ENCODE results near the gene SNTA1.
"Not testable (repeated sequence)": the region's sequence is repeated elsewhere in the genome, so short reads cannot be mapped to it uniquely, and the experiment has no call there.

The SNTA1 gene

DNA sequence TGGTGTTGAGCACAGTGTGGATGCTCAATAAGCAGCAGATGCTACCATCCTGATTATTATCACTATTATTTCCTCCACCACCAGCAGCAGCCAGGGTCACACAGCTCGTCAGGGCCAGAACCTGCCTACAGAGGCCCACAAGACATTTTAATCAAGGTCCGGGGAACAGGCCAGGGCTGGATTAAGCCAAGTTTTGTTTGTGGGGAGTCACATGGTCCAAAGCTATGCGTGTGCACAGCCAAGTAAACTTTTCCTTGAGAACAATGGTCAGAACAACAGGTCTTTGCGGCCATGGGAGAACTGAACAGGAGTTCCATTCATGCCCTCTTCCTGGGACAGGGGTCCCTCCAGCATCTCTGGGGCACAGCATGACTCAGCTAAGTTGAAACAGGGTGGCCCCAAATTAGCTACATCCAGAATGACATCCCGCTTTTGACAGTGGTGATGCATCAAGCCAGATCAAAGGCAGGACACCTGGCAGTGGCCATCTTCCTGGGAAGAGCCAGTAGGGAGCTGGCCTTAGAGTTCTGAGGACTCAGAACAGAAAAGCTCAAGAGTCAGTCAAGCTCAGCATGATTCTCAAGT, 11.7 kb downstream of the SNTA1 start:
- no peak for DNase-seq (ENCODE audit: low spot score)

DNA sequence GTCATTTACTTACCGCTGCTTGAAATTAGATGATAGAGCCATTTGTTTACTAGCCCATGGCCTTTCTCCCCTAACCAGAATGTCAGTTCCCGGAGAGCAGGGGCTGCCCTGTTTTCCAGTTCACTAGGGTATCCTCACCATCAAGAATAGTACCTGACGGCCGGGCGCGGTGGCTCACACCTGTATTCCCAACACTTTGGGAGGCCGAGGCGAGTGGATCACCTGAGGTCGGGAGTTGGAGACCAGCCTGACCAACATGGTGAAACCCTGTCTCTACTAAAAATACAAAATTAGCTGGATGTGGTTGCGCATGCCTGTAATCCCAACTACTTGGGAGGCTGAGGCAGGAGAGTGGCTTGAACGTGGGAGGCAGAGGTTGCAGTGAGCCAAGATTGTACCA, 19.7 kb downstream of the SNTA1 start:
- DNase-seq (ENCODE audit: low spot score), result not testable (repeated sequence)

DNA sequence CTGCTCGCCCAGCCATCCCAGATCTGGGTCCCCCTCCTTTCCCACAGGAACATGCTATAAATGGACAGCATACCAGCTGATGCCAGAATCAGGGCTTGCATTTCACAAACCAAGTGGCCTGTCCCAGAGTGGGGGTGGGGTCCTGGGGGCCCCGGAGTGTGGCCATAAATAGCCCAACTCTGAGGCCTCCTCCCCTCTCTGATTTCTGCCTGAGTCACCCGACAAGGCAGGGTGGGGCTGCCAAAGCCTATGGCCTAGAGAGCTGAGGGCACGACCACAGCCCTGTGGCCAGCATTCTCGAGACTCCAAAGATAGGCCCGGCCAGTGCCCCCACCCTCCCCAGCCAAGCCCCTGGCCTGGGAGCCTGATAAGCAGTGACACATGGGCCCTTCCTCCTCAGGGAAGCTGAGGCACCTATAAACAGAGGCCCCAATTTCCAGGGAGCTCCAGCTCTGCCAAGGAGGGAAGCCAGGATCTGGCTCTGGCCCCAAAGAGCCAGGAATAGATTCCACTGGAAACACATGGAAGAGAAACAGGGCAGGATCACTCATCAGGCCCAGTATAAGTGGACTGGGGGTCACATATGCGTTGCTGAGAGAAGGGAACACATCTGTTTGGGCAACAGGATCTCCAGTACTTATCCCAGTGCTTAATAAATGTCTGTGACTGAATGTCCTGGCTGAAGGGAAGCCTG, 20.3 kb downstream of the SNTA1 start:
- DNase-seq (ENCODE audit: low spot score), result no peak

DNA sequence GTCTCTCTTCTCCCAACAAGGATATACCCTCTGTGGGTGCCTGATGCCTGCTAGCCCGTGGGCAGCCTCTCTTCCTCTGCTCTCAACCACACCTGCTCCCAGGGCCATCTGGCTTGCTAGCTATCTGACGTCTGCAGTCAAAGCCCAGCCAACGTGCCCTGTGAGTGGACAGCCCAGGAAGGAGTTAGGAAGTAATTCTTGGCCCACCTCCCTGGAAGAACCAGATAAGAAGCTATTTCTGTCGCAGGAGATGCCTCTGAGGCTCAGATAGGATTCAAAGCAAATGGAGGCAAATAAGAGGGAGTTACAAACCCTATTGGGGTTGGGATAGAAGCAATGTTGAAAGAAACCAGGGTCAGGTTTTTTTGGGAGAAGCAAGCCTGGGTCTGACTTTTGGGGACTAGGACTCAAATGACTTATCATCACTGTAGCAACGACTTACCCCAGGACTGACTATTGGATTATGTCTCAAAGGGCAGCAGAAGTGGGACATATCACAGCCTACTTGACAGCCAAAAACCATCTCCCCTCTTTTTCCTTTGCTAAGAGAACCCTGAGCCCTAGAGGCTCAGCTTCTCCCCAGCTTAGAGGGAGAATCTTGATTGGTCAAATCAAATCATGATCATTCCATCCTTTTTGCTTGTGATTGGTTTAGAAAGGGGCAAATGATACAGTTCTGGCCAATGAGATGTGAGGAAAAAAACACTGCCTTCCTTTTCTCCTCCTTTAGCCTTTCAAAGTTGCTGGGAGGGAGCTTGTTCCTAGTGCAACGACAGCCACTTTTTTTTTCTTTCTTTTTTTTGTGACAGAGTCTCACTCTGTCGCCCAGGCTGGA, 24.2 kb downstream of the SNTA1 start:
- no peak for DNase-seq (ENCODE audit: low spot score)

DNA sequence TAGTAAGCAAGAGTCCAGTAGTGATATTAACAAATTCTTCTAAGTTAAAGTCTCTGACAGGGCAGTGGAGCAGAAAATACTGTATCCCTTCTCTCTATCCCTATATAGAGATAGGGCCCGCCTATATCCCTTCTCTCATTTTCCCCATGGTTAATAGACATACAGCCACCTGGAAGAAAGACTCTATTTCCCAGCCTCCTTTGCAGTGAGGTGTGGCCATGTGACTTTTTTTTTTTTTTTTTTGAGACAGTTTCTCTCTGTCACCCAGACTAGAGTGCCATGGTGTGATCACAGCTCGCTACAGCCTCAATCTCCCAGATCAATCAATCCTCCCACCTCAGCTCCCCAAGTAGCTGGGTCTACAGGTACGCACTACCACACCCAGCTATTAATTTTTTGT, 25.5 kb downstream of the SNTA1 start:
- no peak for DNase-seq (ENCODE audit: low spot score)

DNA sequence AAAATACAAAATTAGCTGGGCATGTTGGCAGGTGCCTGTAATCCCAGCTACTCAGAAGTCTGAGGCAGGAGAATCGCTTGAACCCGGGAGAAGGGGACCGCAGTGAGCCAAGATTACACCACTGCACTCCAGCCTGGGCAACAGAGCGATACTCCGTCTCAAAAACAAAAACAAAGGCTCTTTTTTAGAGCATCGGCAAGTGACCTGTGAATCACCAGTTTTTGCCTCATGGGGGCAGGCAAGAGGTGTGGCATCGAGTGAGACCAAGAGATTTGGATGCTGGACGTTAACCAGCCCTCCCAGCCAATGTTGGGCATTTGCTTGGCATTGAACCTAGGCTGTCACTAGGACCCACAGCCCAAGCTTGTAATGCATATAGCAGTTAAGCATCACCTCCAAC, 27.6 kb downstream of the SNTA1 start:
- DNase-seq (ENCODE audit: low spot score), result no peak

DNA sequence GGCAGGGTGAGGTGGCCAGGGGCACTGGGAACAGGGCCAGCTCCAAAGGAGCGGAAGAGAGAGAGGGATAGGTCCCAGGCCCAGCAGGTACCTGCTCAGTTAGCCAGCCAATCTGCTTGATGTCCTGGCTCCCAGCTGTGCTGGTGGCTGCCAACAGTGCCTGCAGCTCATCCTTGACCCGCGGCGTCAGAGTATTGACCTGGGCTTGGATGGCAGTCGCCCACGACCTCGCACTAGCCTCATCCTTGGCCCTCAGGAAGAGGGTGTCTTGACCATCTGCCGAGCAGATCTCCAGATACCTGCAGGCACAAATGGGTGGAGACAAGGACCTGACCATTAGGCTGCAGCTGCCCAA, 31.1 kb downstream of the SNTA1 start:
- no peak for DNase-seq (ENCODE audit: low spot score)

DNA sequence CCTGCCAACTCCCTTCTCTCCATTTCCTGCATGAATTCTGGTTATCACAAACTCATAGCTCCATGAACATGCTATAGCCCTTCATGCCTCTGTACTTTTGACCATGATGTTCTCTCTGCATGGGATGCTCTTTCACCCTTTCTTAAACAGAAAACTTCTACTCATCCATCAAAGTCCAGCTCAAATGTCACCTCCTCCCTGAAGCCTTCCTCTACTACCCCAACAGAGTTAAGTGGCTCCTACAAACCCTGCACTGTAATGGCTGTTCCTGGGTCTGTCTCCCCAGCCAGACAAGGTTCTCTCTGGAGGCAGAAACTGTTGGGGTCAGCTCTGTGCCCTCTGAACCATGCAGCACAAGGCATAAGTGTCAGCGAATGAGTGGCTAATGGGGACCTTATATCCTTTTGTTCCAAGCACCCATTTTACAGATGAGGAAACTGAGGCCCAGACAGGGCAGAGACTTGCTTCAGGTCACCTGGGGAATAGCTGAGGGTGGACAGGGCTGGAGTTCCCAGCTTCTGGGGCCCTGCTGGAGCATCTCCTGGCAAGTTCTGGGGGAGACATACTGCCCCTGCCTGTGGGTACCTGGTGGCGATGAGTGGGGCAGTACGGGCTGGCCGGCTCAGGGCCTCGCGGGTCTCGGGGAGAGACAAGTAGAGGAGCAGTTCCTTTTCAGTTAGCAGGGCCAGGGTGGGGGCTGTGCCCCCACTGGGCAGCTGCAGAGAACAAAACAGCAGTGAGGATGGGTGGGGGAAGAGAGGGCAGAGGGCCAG, 31.7 kb downstream of the SNTA1 start:
- no peak for DNase-seq (ENCODE audit: low spot score)

DNA sequence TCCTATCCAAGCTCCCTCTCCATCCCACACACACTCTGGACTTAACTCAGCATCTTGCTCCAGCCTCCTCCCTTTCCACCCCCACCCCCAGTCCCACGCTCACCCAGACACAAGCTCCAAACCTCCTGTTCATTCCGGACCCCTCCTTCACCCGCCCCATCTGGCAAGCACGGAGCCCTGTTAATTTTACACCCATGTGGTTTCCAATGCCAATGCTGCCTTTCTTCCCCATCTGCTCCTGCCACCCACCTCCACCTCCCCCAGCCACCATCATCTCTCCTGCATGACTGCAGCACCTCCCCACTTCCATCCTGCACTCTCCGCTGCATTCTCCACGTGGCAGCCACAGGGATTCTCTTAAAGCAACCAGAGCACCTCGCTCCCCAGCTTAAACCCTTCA, 32.3 kb downstream of the SNTA1 start:
- no peak for DNase-seq (ENCODE audit: low spot score)

DNA sequence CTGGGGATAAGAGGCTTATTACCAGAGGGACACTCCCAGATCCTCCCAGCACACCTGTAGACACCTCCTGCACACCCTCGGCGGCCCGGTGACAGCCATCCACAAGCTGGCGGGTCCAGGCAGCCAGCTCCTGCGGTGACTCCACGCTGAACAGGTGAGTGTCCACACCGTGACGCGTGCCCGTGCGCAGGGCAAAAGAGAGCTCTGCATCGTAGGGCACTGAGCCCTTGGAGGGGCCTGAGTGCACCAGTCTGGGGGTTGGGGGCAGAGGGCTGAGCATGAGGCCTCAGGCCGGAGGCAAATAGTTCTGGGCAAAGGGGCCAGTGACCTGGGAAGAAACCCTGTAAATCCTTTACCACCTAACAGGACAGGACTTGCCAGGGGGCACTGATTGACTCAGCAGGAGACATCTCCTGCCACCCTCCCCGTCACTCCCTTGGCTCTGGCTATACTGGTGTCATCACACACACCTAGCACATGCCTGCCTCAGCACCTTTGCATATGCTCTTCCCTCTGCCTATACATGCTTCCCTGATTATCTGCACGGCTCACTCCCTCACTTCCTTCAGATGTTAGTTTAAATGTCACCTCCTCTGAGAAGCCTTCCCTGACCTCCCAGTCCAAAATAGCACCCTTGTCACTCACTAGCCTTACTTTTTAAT, 33.4 kb downstream of the SNTA1 start:
- no peak for DNase-seq (ENCODE audit: low spot score)

DNA sequence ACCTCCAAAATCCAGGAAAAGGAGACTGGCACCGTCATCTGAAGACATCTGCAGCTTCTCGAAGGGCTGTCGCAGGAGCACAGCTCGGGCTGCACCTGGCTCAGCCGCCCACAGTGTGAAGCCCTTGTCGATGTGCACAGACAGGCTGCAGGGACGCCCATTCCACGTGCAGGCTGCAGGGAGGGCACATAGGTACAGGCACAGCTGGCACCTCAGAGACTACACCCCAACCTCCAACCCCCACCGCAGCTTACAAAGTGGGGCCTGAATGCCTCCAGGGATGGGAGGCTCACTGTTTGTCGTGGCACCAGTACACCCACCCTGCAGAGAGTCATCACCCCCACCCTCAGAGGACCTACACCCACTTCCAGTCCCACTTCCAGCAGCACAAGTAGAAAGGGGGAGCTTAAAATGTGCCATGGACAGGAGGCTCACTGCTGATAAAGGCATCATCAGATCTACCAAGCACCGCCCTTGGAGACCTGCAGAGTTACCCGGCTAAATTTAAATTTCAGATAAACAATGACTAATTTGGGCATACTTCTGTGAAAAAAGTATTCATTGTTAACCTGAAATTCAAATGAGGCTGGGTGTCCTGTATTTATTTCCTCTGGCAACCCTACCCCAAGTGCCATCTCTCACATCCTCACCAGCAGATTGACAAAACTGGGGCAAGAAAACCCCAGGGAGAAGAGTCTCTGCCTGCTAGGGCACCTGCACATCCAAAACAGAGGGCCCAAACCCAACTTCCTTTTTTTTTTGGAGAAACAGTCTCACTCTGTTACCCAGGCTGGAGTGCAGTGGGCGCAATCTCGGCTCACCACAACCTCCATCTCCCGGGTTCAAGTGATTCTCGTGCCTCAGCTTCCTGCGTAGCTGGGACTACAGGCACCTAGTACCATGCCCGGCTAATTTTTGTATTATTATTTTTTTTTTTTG, 34.6 kb downstream of the SNTA1 start:
- DNase-seq (ENCODE audit: low spot score), result no peak

DNA sequence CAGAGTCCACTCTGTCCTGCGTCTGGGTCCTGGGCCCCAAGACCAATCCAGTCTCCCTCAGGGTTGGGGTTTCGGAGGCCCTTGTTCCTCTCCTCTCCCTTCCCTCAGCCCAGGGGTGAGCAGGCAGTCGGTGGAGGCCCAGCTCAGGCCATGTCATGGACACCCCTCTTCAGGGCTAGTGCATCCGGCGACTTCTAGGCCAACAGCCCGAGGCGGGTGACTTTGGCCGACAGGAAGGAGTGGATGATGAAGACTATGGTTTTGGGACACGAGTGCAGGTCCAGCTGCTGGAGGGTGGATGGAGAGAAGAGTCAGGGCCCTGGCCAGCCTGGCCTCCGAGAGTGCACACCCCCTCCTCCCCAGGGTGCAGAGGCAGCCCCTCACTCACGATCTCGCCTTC, 35.2 kb downstream of the SNTA1 start:
- DNase-seq (ENCODE audit: low spot score), result no peak

DNA sequence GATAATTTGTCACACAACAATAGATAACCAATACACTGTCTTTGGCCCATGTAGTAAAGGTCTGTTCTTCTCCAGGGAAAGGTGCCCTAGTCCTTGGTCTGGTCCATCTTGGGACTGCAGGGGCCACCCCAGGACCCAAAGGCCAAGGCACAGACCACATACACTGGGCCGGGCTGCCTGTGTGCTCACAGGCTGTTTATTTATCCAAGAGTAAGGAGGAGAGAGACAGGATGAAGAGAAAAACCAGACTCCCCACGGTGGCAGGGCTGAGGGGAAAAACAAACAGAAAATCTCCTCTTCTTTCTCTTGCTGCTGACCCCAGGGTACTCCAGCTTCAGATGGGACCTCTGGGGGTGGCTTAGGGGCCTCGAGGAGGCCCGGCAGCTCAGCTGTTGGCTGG, 35.8 kb downstream of the SNTA1 start:
- no peak for DNase-seq (ENCODE audit: low spot score)

DNA sequence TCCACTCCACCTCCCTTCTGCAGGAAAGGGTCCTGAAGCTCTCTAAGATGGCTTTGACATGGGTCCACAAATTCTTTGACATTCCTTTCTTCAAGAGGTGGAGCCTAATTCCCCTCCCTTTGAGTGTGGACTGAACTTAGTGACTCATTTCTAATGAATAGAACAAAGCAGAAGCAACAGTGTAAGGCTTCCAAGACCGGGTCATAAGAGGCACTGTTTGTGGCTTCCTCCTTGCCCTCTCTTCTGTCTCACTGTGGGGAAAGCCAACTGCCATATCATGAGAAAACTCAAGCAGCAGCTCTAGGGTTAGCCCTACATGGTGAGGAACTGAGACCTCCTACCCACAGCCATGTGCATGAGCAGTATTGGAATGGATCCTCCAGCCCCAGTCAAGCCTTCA, 36.3 kb downstream of the SNTA1 start:
- no peak for DNase-seq (ENCODE audit: low spot score)

DNA sequence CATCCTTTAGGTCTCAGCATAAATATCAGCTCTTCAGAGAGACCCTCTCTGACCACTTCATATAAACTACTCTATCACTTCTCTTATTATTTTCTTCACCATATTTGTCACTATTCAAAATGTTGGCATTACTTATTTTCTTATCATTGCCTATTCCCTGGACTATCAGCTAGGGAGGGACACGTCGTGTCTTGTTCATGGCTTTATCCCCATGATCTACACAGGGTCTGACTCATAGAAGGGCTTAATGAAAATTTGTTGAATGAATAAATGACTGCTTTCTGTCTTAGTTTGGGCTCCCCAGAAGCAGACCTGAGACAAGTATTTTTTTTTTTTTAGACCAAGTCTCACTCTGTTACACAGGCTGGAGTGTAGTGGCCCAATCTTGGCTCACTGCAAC, 39.3 kb downstream of the SNTA1 start:
- DNase-seq (ENCODE audit: low spot score), result no peak

DNA sequence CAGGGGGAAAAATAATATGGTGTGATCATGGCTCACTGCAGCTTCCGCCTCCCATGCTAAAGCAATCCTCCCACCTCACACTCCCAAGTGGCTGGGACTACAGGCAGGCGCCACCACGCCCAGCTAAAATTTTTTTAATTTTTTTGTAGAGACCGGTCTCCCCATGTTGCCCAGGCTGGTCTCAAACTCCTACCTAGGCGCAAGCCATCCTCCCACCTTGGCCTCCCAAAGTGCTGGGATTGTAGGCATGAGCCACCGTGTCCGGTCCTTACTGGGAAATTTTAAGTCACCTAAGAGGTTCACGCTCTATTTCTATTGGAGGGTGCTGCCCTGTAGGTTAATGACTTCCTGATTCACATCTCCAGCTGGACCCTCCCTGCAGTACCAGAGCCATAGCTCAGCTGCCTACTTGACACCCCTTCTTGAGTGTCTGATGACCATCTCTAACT, 41.6 kb downstream of the SNTA1 start:
- no peak for DNase-seq (ENCODE audit: low spot score)

DNA sequence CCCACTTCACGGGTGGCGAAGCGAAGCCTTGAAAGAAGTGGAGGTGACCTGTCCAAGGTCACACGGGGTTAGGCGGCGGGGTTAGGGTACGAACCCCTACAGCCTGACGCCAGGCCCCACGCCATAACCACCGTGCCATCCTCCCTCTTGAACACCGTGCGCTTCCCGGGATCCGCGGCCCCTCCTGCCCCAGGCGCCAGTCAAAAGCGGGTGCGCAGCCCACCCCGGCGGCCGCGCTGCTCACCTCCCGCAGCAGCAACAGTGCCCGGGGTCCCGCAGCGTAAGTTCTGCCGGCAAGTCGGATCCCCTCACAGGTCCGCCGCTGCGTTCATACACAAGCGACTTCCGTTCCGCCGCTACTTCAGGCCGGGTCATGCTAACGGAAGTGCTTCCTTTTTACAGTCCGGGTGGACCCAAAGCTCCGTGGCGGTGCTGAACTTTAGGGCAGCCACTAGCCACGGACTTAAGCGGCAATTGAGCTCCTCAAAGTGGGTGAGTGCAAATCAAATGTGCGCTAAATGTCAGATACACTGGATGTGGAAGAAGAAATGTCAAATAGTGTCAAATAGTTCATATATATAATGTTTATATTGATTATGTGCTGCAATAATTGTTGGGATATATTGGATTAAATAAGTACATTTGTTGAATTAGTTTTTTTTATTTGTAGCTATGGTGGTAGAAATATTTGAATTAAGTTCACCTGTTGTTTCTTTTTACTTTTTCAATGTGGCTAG, 42.2 kb downstream of the SNTA1 start, which contains the start of gene CDK5RAP1:
Gene CDK5RAP1, minus strand, starts transcription at position 336 of the 737 bp plus-strand sequence. CDS start 4,455 bp downstream, outside the sequence.
- DNase-seq (ENCODE audit: low spot score), result peak; percentile 92

DNA sequence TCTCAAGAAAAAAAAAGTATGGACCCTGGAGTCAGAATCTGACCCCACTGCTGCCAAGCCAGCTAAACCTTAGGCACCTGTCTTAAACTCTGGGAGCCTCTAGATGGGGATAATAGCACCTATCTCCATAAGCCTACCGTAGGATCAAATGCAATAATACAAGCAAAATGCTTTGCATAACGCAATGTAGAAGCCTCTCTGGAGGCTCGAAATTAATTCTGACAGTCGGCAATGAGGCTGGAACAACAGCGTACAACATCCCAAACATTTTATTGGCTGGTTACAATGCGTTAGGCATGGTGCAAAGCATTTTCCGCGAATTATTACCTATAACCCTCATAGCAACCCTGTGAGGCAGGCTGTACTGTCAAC, 42.8 kb downstream of the SNTA1 start:
- DNase-seq (ENCODE audit: low spot score), result no peak

DNA sequence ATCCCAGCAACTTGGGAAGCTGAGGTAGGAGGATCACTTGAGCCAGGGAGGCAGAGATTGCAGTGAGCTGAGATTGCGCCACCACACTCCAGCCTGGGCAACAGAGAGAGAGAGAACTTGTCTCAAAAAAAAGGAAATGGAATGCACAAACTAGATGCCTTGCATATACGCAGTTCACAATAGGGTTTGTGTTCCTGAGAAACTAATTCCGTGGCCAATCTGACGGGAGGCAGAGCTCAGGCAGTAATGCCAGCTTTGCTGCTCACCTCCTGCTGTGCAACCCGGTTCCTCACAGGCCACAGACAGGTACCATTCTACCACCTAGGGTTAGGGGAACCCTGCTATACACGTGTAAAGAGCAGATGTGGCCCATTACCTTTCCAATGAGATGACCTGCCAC, 43.6 kb downstream of the SNTA1 start:
- DNase-seq (ENCODE audit: low spot score), result no peak

DNA sequence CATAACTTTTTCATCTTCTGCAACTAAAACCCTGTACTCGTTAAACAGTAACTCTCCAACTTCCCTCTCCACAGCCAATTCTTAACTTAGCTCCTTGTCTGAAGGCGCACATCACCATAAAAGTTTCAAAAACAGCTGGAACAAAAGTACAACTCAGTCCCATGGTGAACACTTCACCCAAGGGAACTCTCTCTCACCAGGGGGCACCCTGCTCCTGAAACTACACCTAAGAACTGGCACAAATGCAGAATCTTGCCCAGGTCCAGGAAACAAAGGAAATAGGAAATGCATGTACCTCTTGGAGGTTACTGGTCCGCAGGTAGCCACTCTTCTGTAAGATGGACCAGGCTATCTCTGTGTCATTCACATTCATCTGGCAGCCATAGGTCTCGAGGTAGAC, 48.8 kb downstream of the SNTA1 start:
- no peak for DNase-seq (ENCODE audit: low spot score)
